K562 (cell line): ENCODE results near the gene PRR5. TPM values are rescaled to one million over a fixed set of nuclear protein-coding genes. Genes with fewer than 3 reads are reported as not detected.

Experiments used
- CBFB ChIP-seq: sonication (generic); formaldehyde crosslinking; IDR thresholded peaks from 2 replicates; pipeline ENCODE4 v1.4.0; 2020; ENCODE audit warnings: mild to moderate bottlenecking, missing genetic modification reagents
- CBX8 ChIP-seq: fragments of 200-600 bp; sonication (generic); IDR thresholded peaks from 2 replicates; pipeline ENCODE4 v1.6.1; 2012; ENCODE audit warnings: borderline replicate concordance, mixed run types, low read depth, mild to moderate bottlenecking, moderate library complexity, mixed read lengths, low read length, control low read depth, inconsistent platforms; ENCODE audit not compliant: poor library complexity, severe bottlenecking; ENCODE audit errors: extremely low read depth
- GATAD2B ChIP-seq: fragments of 450-650 bp; IDR thresholded peaks from 2 replicates; pipeline ENCODE4 v1.6.1; 2017; ENCODE audit warnings: mild to moderate bottlenecking, borderline replicate concordance
- HNRNPLL ChIP-seq: fragments of 200-400 bp; formaldehyde crosslinking; IDR thresholded peaks from 2 replicates; pipeline ENCODE4 v1.6.1; 2017; ENCODE audit warnings: low read length, low read depth, mild to moderate bottlenecking; ENCODE audit not compliant: poor library complexity, severe bottlenecking
- POLR2A ChIP-seq: fragments of 450-650 bp; conservative IDR thresholded peaks from 2 replicates; pipeline ENCODE4 v1.6.1; 2016
- SIRT6 ChIP-seq: IDR thresholded peaks from one replicate; pipeline ENCODE4 v1.6.1; 2012; ENCODE audit warnings: low read depth, mild to moderate bottlenecking, control low read depth, inconsistent platforms, low read length, moderate library complexity
- ZC3H4 ChIP-seq: sonication (generic); formaldehyde crosslinking; IDR thresholded peaks from 2 replicates; pipeline ENCODE4 v1.9.0; 2021; ENCODE audit warnings: missing genetic modification reagents, borderline replicate concordance
- polyA plus RNA-seq, 8 experiments: library from polyadenylated mRNA; depleted of rRNA in 4 of 8; stranded (reverse) in 5 of 8; unstranded in 3 of 8; fragments of >200 nt; fragmentation: Nextera tagmentation in 2 of 8; fragmentation: Illumina TruSeq in 1 of 8; extraction: Ambion mirVana in 2 of 8; extraction: Trizol in 1 of 8; gene quantifications; 2 replicates each; pipeline versions ENCODE4 v1.2.1 to v1.2.3, GENCODE V29; 2011 to 2014; ENCODE audit warnings: inconsistent platforms in 1 of 8, missing spikeins in 1 of 8
- total RNA-seq, 7 experiments: library from RNA; depleted of rRNA in 6 of 7; stranded (reverse); fragments of >200 nt in 6 of 7; fragmentation: Illumina TruSeq in 2 of 7; extraction: Trizol in 2 of 7; gene quantifications; 2 replicates each; pipeline versions ENCODE4 v1.2.1 to v1.2.3, GENCODE V29; 2011 to 2021; ENCODE audit warnings: low replicate concordance in 1 of 7
- TF ChIP-seq, protein P1 (sequence below): fragments of 450-650 bp; conservative IDR thresholded peaks from 2 replicates; pipeline ENCODE4 v1.6.1; 2016; ENCODE audit warnings: missing genetic modification characterization, low read depth, mild to moderate bottlenecking, control low read depth, missing compliant biosample characterization
- TF ChIP-seq, protein P2 (sequence below): sonication (generic); formaldehyde crosslinking; IDR thresholded peaks from 2 replicates; pipeline ENCODE4 v1.8.0; 2022; ENCODE audit warnings: missing genetic modification reagents, mild to moderate bottlenecking, moderate library complexity, borderline replicate concordance
- TF ChIP-seq, protein P3 (sequence below): fragments of 250-450 bp; sonication (Bioruptor Pico); IDR thresholded peaks from 2 replicates; pipeline ENCODE4 v1.5.0; 2021
- TF ChIP-seq, protein P4 (sequence below): sonication (generic); formaldehyde crosslinking; IDR thresholded peaks from 2 replicates; pipeline ENCODE4 v1.8.0; 2022; ENCODE audit warnings: missing genetic modification reagents, mild to moderate bottlenecking, borderline replicate concordance
- TF ChIP-seq, protein P5 (sequence below), 2 experiments: fragments of 450-650 bp; IDR thresholded peaks; 2 replicates each; pipeline ENCODE4 v1.6.1; 2016
- TF ChIP-seq, protein P6 (sequence below): fragments of 450-650 bp; IDR thresholded peaks from 2 replicates; pipeline ENCODE4 v1.6.1; 2016; ENCODE audit warnings: low read depth, mild to moderate bottlenecking, moderate library complexity
- TF ChIP-seq, protein P7 (sequence below): fragments of 450-650 bp; formaldehyde crosslinking; IDR thresholded peaks from 2 replicates; pipeline ENCODE4 v1.4.0; 2022; ENCODE audit warnings: missing genetic modification characterization
- TF ChIP-seq, protein P8 (sequence below): fragments of 450-650 bp; formaldehyde crosslinking; IDR thresholded peaks from 2 replicates; pipeline ENCODE4 v1.4.0; 2020; ENCODE audit warnings: mild to moderate bottlenecking, mixed read lengths

PRR5 gene
- total and polyA plus RNA-seq, 9 of the 15 experiments (the other 6 are each of a cell fraction or from before 2014, with no cell fraction given), result 0.13 to 21.0 (median 7.5) TPM

DNA sequence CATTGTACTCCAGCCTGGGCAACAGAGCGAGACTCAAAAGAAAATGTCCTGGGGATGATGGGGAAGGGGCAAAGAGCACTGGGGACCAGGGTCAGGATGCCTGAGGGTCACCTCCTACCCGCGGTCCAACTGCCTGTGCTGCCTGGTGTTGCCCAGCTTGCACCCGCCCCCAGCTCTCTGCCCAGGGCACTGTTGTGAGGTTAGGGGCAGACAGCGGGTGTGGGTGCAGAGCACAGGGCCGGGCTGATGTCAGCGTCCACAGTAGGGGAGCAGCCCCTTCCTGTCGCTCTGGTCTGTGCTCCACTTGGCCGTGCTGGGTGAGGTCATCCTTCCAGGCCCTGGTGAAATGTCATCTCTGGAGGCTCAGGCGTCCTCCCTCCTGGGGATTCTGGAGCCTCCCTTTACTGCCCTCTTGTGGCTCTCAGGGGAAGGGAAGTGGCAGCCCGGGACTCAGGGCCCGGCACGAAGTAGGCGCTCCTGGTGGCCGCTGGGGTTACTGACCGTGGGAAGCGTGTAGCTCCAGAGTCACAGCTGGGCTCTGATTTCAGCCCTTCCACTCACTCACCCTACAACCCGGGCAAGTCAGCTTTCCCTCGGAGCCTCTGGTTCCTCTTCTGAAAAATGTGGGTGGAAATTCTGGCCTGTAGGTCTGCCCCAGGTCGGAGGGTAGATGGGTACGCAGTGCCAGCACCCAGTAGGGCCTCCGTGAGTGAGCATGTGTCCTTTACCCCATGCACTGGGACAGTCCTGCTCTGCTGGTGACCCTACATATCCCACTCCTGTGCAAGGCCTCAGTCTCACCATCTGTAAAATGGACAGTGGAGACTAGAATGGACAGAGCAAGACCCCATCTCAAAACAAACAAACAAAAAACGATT lies 17.3 kb upstream of the PRR5 start (continued):
- TF ChIP-seq, protein P1, sequence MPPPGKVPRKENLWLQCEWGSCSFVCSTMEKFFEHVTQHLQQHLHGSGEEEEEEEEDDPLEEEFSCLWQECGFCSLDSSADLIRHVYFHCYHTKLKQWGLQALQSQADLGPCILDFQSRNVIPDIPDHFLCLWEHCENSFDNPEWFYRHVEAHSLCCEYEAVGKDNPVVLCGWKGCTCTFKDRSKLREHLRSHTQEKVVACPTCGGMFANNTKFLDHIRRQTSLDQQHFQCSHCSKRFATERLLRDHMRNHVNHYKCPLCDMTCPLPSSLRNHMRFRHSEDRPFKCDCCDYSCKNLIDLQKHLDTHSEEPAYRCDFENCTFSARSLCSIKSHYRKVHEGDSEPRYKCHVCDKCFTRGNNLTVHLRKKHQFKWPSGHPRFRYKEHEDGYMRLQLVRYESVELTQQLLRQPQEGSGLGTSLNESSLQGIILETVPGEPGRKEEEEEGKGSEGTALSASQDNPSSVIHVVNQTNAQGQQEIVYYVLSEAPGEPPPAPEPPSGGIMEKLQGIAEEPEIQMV (tag), result no peak
- TF ChIP-seq, protein P2, sequence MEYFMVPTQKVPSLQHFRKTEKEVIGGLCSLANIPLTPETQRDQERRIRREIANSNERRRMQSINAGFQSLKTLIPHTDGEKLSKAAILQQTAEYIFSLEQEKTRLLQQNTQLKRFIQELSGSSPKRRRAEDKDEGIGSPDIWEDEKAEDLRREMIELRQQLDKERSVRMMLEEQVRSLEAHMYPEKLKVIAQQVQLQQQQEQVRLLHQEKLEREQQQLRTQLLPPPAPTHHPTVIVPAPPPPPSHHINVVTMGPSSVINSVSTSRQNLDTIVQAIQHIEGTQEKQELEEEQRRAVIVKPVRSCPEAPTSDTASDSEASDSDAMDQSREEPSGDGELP (CRISPR knock-in tag), result peak; percentile 93
- TF ChIP-seq GATAD2B, result no peak
- TF ChIP-seq POLR2A, result no peak
- TF ChIP-seq, protein P3, sequence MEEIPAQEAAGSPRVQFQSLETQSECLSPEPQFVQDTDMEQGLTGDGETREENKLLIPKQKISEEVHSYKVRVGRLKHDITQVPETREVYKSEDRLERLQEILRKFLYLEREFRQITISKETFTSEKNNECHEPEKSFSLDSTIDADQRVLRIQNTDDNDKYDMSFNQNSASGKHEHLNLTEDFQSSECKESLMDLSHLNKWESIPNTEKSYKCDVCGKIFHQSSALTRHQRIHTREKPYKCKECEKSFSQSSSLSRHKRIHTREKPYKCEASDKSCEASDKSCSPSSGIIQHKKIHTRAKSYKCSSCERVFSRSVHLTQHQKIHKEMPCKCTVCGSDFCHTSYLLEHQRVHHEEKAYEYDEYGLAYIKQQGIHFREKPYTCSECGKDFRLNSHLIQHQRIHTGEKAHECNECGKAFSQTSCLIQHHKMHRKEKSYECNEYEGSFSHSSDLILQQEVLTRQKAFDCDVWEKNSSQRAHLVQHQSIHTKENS, result no peak
- TF ChIP-seq, protein P4, sequence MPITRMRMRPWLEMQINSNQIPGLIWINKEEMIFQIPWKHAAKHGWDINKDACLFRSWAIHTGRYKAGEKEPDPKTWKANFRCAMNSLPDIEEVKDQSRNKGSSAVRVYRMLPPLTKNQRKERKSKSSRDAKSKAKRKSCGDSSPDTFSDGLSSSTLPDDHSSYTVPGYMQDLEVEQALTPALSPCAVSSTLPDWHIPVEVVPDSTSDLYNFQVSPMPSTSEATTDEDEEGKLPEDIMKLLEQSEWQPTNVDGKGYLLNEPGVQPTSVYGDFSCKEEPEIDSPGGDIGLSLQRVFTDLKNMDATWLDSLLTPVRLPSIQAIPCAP (CRISPR knock-in tag), result no peak
- no peak for TF ChIP-seq ZC3H4 (CRISPR knock-in tag)
- no peak for TF ChIP-seq HNRNPLL
- TF ChIP-seq SIRT6, result no peak
- TF ChIP-seq, protein P5, sequence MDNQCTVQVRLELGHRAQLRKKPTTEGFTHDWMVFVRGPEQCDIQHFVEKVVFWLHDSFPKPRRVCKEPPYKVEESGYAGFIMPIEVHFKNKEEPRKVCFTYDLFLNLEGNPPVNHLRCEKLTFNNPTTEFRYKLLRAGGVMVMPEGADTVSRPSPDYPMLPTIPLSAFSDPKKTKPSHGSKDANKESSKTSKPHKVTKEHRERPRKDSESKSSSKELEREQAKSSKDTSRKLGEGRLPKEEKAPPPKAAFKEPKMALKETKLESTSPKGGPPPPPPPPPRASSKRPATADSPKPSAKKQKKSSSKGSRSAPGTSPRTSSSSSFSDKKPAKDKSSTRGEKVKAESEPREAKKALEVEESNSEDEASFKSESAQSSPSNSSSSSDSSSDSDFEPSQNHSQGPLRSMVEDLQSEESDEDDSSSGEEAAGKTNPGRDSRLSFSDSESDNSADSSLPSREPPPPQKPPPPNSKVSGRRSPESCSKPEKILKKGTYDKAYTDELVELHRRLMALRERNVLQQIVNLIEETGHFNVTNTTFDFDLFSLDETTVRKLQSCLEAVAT (IDR thresholded peaks at IDR 0.05), result no peak; a peak in 1 of 4 replicates
- TF ChIP-seq, protein P6, sequence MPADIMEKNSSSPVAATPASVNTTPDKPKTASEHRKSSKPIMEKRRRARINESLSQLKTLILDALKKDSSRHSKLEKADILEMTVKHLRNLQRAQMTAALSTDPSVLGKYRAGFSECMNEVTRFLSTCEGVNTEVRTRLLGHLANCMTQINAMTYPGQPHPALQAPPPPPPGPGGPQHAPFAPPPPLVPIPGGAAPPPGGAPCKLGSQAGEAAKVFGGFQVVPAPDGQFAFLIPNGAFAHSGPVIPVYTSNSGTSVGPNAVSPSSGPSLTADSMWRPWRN, result no peak
- TF ChIP-seq, protein P7, sequence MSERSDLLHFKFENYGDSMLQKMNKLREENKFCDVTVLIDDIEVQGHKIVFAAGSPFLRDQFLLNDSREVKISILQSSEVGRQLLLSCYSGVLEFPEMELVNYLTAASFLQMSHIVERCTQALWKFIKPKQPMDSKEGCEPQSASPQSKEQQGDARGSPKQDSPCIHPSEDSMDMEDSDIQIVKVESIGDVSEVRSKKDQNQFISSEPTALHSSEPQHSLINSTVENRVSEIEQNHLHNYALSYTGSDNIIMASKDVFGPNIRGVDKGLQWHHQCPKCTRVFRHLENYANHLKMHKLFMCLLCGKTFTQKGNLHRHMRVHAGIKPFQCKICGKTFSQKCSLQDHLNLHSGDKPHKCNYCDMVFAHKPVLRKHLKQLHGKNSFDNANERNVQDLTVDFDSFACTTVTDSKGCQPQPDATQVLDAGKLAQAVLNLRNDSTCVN (CRISPR knock-in tag), result no peak
- TF ChIP-seq CBFB (CRISPR knock-in tag), result no peak
- no peak for TF ChIP-seq CBX8
- TF ChIP-seq, protein P8, sequence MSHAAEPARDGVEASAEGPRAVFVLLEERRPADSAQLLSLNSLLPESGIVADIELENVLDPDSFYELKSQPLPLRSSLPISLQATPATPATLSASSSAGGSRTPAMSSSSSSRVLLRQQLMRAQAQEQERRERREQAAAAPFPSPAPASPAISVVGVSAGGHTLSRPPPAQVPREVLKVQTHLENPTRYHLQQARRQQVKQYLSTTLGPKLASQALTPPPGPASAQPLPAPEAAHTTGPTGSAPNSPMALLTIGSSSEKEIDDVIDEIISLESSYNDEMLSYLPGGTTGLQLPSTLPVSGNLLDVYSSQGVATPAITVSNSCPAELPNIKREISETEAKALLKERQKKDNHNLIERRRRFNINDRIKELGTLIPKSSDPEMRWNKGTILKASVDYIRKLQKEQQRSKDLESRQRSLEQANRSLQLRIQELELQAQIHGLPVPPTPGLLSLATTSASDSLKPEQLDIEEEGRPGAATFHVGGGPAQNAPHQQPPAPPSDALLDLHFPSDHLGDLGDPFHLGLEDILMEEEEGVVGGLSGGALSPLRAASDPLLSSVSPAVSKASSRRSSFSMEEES (CRISPR knock-in tag), result no peak
